GM19025 (cell line): ENCODE data around the gene LCN12.

Experiments
- ATAC-seq: cut with Tn5 transposase; IDR thresholded peaks from one replicate; pipeline ENCODE4 v1.9.1; 2021; ENCODE audit warnings: mild to moderate bottlenecking, low read depth, moderate library complexity; ENCODE audit not compliant: unreplicated experiment

Gene LCN12

GRCh38 chr9:136944212-136944518 lies 7.9 kb upstream of the LCN12 start:
- peak; percentile 33 for ATAC-seq

GRCh38 chr9:136944519-136945332 lies 7.3 kb upstream of the LCN12 start, which contains the start of the genes C8G and FBXW5:
TSS of gene C8G (plus strand) at chr9:136945243. CDS start at chr9:136945321, 78 bp downstream.
TSS of gene FBXW5 (minus strand) at chr9:136944738. CDS start at chr9:136944083, 655 bp downstream.
- peak; percentile 86 for ATAC-seq

GRCh38 chr9:136945333-136946227 lies 6.5 kb upstream of the LCN12 start:
- ATAC-seq = no peak

- ATAC-seq = no peak
Observed at GRCh38 chr9:136946228-136947027, 5.6 kb upstream of the LCN12 start.

- ATAC-seq = no peak
Observed at GRCh38 chr9:136947028-136947891, 4.8 kb upstream of the LCN12 start.

- no peak for ATAC-seq
Observed at GRCh38 chr9:136947955-136948510, 4.0 kb upstream of the LCN12 start.

- no peak for ATAC-seq
Observed at GRCh38 chr9:136949239-136949816, 2.7 kb upstream of the LCN12 start.

- peak; percentile 93 for ATAC-seq
Observed at GRCh38 chr9:136949817-136950655, 2.0 kb upstream of the LCN12 start.

GRCh38 chr9:136950656-136951276 lies 1.3 kb upstream of the LCN12 start:
- ATAC-seq = no peak

- no peak for ATAC-seq
Observed at GRCh38 chr9:136952321-136952850, 313 bp downstream of the LCN12 start.

- no peak for ATAC-seq
Observed at GRCh38 chr9:136952876-136953770, 1.1 kb downstream of the LCN12 start.

GRCh38 chr9:136953771-136954269 lies 1.7 kb downstream of the LCN12 start:
- ATAC-seq = no peak

GRCh38 chr9:136954270-136955083 lies 2.4 kb downstream of the LCN12 start:
- no peak for ATAC-seq

- no peak for ATAC-seq
Observed at GRCh38 chr9:136955202-136955942, 3.3 kb downstream of the LCN12 start.

GRCh38 chr9:136955943-136956335 lies 3.9 kb downstream of the LCN12 start:
- no peak for ATAC-seq
